SU-DHL-6 (cell line): ENCODE measurements around the gene MTX1.
"Not testable (repeated sequence)": the region's sequence is repeated elsewhere in the genome, so short reads cannot be mapped to it uniquely, and the experiment has no call there.

Source experiments
- H2AFZ ChIP-seq: fragments of 200-600 bp; sonication (generic); 2 replicates; pipeline ENCODE4 v1.6.1; 2014; ENCODE audit warnings: low read depth, mild to moderate bottlenecking, moderate library complexity, mixed read lengths, antibody characterized with exemption, low read length; ENCODE audit not compliant: severe bottlenecking
- H3F3A ChIP-seq: fragments of 200-600 bp; shearing (Covaris generic); 2 replicates; pipeline ENCODE4 v1.6.0; 2016; ENCODE audit warnings: antibody characterized with exemption, mild to moderate bottlenecking; ENCODE audit not compliant: insufficient read depth
- H3K27ac ChIP-seq: fragments of 200-600 bp; sonication (generic); 2 replicates; pipeline ENCODE4 v1.5.1; 2016; ENCODE audit warnings: low read depth, mild to moderate bottlenecking, low read length, moderate library complexity, mixed read lengths
- H3K27me3 ChIP-seq: fragments of 200-600 bp; sonication (generic), shearing (Covaris generic); 2 replicates; pipeline ENCODE4 v1.6.0; 2014; ENCODE audit warnings: mild to moderate bottlenecking, low read length
- H3K36me3 ChIP-seq: fragments of 200-600 bp; sonication (generic); 2 replicates; pipeline ENCODE4 v1.6.1; 2014; ENCODE audit warnings: mild to moderate bottlenecking, low read length, mixed read lengths
- H3K4me2 ChIP-seq: fragments of 300-600, 200-600 bp; shearing (Covaris generic), sonication (generic); 2 replicates; pipeline ENCODE4 v1.6.0; 2014; ENCODE audit warnings: low read length, low read depth, mild to moderate bottlenecking; ENCODE audit not compliant: poor library complexity, severe bottlenecking
- H3K4me3 ChIP-seq: fragments of 200-600 bp; sonication (generic); 2 replicates; pipeline ENCODE4 v1.5.1; 2014; ENCODE audit warnings: antibody characterized with exemption, low read length, mild to moderate bottlenecking, mixed read lengths; ENCODE audit not compliant: insufficient read depth, poor library complexity, severe bottlenecking
- H3K79me2 ChIP-seq: fragments of 200-600 bp; sonication (generic); 2 replicates; pipeline ENCODE4 v1.6.1; 2014; ENCODE audit warnings: mild to moderate bottlenecking, low read length, moderate library complexity; ENCODE audit not compliant: insufficient read depth
- H3K9ac ChIP-seq: fragments of 200-600 bp; sonication (generic); 2 replicates; pipeline ENCODE4 v1.7.0; 2014; ENCODE audit warnings: mild to moderate bottlenecking, low read length
- H3K9me2 ChIP-seq: fragments of 200-600 bp; sonication (generic); replicated peaks from 2 replicates; pipeline ENCODE4 v1.6.1; 2014; ENCODE audit warnings: low read length; ENCODE audit not compliant: insufficient read depth
- H3K9me3 ChIP-seq: fragments of 200-600 bp; sonication (generic); 2 replicates; pipeline ENCODE4 v1.6.1; 2014; ENCODE audit warnings: low read length, mixed read lengths; ENCODE audit not compliant: insufficient read depth
- H4K20me1 ChIP-seq: fragments of 200-600 bp; sonication (generic); 2 replicates; pipeline ENCODE4 v1.6.1; 2014; ENCODE audit warnings: low read depth, mild to moderate bottlenecking, antibody characterized with exemption, low read length, moderate library complexity, mixed read lengths
- EZH2phosphoT487 ChIP-seq: fragments of 200-600 bp; sonication (generic), shearing (Covaris generic); conservative IDR thresholded peaks from 2 replicates; pipeline ENCODE4 v1.6.1; 2018; ENCODE audit warnings: mild to moderate bottlenecking, antibody characterized with exemption, low read length, moderate library complexity, mixed read lengths
- TF ChIP-seq, protein P1 (sequence below): fragments of 200-600 bp; sonication (generic); IDR thresholded peaks from one replicate; pipeline ENCODE4 v1.5.1; 2017; ENCODE audit warnings: antibody characterized with exemption, mild to moderate bottlenecking, low read length, moderate library complexity; ENCODE audit not compliant: insufficient read depth, poor library complexity, severe bottlenecking

MTX1 gene

DNA sequence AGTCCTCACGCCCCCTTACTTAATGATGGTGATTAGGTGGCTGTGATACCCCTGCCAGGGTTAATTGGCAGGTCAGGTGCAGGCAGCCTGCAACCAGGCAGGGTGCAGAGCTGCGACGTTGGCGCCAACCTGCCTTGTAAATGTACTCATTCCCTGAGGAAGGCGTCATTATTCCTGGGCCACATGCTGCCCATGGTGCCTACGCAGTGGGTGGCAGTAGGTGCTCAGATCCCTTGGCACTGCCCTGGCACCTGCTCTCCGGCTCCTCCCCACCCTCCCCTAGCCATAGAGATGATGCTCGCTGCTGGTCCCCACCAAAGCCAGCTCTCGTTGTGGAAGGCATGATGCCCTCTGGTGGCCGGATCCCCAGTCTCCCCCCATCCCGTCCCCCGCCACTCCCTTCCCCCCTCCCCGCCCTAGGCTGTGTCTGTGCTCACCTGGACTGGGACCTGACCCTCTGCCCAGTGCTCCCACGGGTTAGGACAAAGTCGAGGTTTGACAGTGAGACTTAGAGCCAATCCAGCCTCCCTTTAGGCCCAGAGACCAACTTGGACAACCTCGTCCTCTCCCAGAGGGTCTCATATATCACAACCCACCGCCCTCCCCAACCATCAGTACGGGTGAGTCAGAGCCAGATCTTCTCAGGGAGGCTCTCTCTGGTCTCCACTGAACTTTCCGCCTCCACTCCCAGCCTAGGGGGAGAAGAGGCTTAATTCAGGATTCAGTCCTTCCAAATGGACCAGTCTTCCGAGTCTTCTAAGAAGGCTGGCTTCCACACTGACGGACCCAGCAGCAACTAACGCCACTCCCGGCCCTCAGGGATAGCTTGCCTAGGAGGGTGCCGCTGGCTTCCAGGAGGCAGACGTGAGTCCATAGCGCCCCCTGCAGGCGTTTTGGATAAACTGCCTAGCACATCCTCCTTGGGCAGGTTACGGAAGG lies 41.1 kb upstream of the MTX1 start:
- TF ChIP-seq, protein P1, sequence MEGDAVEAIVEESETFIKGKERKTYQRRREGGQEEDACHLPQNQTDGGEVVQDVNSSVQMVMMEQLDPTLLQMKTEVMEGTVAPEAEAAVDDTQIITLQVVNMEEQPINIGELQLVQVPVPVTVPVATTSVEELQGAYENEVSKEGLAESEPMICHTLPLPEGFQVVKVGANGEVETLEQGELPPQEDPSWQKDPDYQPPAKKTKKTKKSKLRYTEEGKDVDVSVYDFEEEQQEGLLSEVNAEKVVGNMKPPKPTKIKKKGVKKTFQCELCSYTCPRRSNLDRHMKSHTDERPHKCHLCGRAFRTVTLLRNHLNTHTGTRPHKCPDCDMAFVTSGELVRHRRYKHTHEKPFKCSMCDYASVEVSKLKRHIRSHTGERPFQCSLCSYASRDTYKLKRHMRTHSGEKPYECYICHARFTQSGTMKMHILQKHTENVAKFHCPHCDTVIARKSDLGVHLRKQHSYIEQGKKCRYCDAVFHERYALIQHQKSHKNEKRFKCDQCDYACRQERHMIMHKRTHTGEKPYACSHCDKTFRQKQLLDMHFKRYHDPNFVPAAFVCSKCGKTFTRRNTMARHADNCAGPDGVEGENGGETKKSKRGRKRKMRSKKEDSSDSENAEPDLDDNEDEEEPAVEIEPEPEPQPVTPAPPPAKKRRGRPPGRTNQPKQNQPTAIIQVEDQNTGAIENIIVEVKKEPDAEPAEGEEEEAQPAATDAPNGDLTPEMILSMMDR = peak; percentile 84
- no peak for TF ChIP-seq EZH2phosphoT487
- Histone ChIP-seq H3K36me3 (no peaks in the 10 kb centered on the region), H3K9me2 (no peaks in the 10 kb centered on the region), H3K27me3 (no peaks in the 10 kb centered on the region), H3K27ac (no peak overlapping the region), H3K79me2 (peaks cover 8% of the 10 kb centered on the region), H3K9ac (no peak overlapping the region; the same call in 1 of the 2 replicates), H3K9me3 (no peaks in the 10 kb centered on the region), H3K4me2 (peak overlapping the region; percentile 51), H3F3A (no peaks in the 10 kb centered on the region; the same call in 1 of the 2 replicates), H3K4me3 (no peak overlapping the region), H2AFZ (peak overlapping the region; percentile 91), H4K20me1 (no peaks in the 10 kb centered on the region)

DNA sequence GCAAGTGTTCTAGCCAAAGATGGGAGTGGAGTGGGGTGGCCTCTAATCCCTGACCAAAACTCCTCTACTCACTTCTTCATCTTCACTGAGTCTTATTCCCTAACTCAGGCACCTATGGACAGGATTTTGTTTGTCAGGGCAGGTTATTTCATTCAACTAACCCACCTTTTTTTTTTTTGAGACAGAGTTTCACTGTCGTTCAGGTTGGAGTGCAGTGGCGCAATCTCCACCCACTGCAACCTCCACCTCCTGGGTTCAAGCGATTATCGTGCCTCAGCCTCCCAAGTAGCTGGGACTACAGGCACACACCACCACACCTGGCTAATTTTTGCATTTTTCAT lies 40.4 kb upstream of the MTX1 start:
- not testable (repeated sequence) for H2AFZ ChIP-seq, H3K27me3 ChIP-seq, H4K20me1 ChIP-seq, H3K4me3 ChIP-seq, H3K27ac ChIP-seq, H3K9ac ChIP-seq, H3K9me2 ChIP-seq, H3K9me3 ChIP-seq, H3F3A ChIP-seq, H3K36me3 ChIP-seq, H3K4me2 ChIP-seq
- H3K79me2 ChIP-seq = peaks cover 14% of the 10 kb centered on the region

DNA sequence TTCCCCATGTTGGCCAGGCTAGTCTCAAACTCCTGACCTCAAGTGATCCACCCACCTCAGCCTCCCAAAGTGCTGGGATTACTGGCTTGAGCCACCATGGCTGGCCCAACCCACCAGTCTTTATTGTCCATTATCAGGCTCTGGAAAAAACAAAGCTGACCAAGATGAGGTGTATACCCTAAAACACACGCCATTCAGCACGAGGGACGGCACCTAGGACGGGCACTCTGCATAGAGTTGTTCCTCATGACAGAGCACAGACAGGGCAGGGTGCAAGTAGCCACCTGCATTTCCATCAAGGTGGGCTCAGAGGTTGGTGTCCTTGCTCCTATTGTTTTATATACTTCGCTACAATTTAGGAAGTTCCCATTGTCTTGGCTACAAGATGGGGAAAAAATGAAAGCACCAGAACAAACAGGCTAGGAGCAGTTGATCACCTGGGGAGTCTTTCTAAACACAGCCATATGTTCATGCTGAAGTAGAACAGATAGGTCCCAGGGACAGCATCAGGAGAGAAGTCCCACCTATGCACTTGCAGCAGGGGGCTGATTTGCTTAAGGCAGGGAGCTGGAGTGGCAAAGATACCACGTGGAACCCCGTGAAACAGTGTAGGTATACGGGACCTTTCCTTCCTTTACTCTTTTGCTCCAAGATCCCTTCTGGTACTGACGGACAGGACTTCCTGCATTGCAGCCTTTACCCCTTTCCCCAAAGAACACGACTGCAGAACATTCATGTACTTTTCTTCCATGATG lies 39.9 kb upstream of the MTX1 start:
- peaks cover 14% of the 10 kb centered on the region for H3K79me2 ChIP-seq
- no peaks in the 10 kb centered on the region for H3K36me3 ChIP-seq
- no peaks in the 10 kb centered on the region for H3K27me3 ChIP-seq
- no peaks in the 10 kb centered on the region for H3K9me3 ChIP-seq
- H2AFZ ChIP-seq = no peak overlapping the region
- no peaks in the 10 kb centered on the region for H3K9me2 ChIP-seq
- TF ChIP-seq, protein P1 = no peak
- TF ChIP-seq EZH2phosphoT487 = no peak
- H3F3A ChIP-seq = no peaks in the 10 kb centered on the region; the same call in 1 of the 2 replicates
- no peak overlapping the region for H3K27ac ChIP-seq
- H3K4me2 ChIP-seq = no peak overlapping the region
- H3K9ac ChIP-seq = no peak overlapping the region
- no peak overlapping the region for H3K4me3 ChIP-seq
- no peaks in the 10 kb centered on the region for H4K20me1 ChIP-seq

DNA sequence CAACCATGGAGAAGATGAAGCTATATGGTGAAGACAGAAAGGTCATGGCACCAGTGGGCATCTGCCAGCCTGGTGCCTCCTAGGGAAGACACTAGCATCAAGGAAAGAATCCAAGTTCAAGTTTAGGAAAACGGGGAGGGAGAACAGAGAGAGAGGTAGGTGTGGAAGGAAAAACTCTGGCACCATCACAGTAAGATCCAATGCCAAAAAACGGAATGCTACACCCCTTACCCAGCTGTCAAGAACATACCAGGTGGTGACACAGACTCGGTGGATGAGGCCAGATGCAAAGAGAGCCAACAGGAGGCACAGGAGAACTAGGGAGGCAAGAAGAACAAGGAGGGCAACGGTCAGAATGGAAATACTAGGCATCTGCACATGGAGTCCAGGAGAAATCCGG lies 39.0 kb upstream of the MTX1 start:
- Histone ChIP-seq H3K27ac (no peak overlapping the region), H3K9ac (no peak overlapping the region), H3K4me2 (no peak overlapping the region), H2AFZ (no peak overlapping the region), H3K79me2 (peaks cover 14% of the 10 kb centered on the region), H3K9me2 (no peaks in the 10 kb centered on the region), H3F3A (no peaks in the 10 kb centered on the region; the same call in 1 of the 2 replicates), H3K36me3 (no peaks in the 10 kb centered on the region), H3K27me3 (no peaks in the 10 kb centered on the region), H4K20me1 (no peaks in the 10 kb centered on the region), H3K9me3 (no peaks in the 10 kb centered on the region), H3K4me3 (no peak overlapping the region)
- TF ChIP-seq, protein P1 = no peak
- TF ChIP-seq EZH2phosphoT487 = no peak
